ENCODE measurements around the gene PKN3. TPM values are rescaled to one million over a fixed set of nuclear protein-coding genes. Genes with fewer than 3 reads are reported as not detected.

The PKN3 gene
- total and polyA plus RNA-seq, 2 of the 13 experiments (the other 11 are each of a cell fraction or from before 2014, with no cell fraction given) = 10.5 to 13.2 TPM

DNA sequence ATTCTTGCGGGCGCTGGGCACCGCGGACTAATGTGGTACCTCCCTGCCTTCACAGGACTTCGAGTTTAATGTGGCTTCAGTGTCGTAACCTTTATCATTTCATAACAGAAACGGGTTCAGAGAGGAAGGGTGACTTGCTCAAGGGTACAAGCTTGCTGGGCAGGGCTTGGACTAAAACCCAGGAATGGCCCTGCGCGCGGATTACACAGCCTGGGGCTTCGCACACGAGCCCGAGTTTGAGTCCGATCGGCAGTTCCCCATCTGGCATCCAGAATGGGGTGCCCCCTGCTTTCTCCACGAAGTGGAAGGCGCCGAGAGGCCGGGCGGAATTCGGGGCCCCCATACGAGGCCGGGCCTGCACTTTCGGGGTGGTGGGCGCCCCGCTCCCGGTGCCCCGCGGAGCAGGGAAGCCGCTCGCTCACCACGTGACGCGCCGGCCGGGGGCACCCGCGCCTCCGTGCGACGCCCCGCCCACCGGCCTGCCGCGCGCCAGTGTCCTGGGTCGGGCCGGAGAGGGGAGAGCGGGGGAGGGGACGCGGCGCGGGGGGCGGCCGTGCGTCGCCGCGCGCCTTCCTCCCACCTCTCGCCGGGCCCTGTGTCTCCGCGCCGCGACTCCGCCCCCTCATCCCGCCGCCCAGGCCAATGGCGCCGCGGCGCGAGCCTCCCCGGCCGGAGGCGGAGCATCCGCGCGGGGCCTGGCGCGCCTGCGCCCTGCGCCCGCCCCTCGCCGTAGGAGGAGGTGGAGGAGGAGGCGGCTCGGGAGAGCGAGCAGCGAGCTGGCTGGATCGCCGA is 13.6 kb upstream of the PKN3 start, which contains the start of gene SET (continued):
- TF ChIP-seq, protein P1, sequence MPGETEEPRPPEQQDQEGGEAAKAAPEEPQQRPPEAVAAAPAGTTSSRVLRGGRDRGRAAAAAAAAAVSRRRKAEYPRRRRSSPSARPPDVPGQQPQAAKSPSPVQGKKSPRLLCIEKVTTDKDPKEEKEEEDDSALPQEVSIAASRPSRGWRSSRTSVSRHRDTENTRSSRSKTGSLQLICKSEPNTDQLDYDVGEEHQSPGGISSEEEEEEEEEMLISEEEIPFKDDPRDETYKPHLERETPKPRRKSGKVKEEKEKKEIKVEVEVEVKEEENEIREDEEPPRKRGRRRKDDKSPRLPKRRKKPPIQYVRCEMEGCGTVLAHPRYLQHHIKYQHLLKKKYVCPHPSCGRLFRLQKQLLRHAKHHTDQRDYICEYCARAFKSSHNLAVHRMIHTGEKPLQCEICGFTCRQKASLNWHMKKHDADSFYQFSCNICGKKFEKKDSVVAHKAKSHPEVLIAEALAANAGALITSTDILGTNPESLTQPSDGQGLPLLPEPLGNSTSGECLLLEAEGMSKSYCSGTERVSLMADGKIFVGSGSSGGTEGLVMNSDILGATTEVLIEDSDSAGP (CRISPR knock-in tag; IDR thresholded peaks at IDR 0.05; ENCODE audit: borderline replicate concordance) = peak; percentile 62; the same call in 1 of the 2 replicates
- TF ChIP-seq, protein P2, sequence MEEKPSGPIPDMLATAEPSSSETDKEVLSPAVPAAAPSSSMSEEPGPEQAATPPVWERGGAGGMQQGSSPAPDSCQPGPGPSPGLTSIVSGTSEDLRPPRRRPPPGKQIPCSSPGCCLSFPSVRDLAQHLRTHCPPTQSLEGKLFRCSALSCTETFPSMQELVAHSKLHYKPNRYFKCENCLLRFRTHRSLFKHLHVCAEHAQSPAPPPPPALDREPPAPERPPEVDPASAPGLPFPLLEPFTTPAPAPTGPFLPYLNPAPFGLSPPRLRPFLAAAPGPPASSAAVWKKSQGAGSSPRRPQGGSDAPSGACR (CRISPR knock-in tag; IDR thresholded peaks at IDR 0.05) = 0 out of 2 replicates have a peak, but pooled peaks have one; percentile 14
- TF ChIP-seq RBM22 (optimal IDR thresholded peaks at IDR 0.05; ENCODE audit: low read length) = no peak
- TF ChIP-seq ZNF224 (CRISPR knock-in tag; IDR thresholded peaks at IDR 0.05) = 0 out of 2 replicates have a peak, but pooled peaks have one; percentile 27
- TF ChIP-seq, protein P3, sequence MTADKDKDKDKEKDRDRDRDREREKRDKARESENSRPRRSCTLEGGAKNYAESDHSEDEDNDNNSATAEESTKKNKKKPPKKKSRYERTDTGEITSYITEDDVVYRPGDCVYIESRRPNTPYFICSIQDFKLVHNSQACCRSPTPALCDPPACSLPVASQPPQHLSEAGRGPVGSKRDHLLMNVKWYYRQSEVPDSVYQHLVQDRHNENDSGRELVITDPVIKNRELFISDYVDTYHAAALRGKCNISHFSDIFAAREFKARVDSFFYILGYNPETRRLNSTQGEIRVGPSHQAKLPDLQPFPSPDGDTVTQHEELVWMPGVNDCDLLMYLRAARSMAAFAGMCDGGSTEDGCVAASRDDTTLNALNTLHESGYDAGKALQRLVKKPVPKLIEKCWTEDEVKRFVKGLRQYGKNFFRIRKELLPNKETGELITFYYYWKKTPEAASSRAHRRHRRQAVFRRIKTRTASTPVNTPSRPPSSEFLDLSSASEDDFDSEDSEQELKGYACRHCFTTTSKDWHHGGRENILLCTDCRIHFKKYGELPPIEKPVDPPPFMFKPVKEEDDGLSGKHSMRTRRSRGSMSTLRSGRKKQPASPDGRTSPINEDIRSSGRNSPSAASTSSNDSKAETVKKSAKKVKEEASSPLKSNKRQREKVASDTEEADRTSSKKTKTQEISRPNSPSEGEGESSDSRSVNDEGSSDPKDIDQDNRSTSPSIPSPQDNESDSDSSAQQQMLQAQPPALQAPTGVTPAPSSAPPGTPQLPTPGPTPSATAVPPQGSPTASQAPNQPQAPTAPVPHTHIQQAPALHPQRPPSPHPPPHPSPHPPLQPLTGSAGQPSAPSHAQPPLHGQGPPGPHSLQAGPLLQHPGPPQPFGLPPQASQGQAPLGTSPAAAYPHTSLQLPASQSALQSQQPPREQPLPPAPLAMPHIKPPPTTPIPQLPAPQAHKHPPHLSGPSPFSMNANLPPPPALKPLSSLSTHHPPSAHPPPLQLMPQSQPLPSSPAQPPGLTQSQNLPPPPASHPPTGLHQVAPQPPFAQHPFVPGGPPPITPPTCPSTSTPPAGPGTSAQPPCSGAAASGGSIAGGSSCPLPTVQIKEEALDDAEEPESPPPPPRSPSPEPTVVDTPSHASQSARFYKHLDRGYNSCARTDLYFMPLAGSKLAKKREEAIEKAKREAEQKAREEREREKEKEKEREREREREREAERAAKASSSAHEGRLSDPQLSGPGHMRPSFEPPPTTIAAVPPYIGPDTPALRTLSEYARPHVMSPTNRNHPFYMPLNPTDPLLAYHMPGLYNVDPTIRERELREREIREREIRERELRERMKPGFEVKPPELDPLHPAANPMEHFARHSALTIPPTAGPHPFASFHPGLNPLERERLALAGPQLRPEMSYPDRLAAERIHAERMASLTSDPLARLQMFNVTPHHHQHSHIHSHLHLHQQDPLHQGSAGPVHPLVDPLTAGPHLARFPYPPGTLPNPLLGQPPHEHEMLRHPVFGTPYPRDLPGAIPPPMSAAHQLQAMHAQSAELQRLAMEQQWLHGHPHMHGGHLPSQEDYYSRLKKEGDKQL (CRISPR knock-in tag; IDR thresholded peaks at IDR 0.05; ENCODE audit: low read depth) = no peak
- TF ChIP-seq ZNF234 (CRISPR knock-in tag; conservative IDR thresholded peaks at IDR 0.05) = no peak
- TF ChIP-seq, protein P4, sequence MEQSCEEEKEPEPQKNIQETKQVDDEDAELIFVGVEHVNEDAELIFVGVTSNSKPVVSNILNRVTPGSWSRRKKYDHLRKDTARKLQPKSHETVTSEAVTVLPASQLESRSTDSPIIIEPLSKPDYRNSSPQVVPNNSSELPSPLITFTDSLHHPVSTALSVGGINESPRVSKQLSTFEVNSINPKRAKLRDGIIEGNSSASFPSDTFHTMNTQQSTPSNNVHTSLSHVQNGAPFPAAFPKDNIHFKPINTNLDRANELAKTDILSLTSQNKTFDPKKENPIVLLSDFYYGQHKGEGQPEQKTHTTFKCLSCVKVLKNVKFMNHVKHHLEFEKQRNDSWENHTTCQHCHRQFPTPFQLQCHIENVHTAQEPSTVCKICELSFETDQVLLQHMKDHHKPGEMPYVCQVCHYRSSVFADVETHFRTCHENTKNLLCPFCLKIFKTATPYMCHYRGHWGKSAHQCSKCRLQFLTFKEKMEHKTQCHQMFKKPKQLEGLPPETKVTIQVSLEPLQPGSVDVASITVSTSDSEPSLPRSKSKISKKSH (CRISPR knock-in tag; IDR thresholded peaks at IDR 0.05; ENCODE audit: borderline replicate concordance) = peak; percentile 69; the same call in 1 of the 2 replicates
- TF ChIP-seq ZNF672 (CRISPR knock-in tag; IDR thresholded peaks at IDR 0.05) = 0 out of 2 replicates have a peak, but pooled peaks have one; percentile 57
- peak; percentile 47; the same call in 1 of the 2 replicates for TF ChIP-seq MAF1 (CRISPR knock-in tag; IDR thresholded peaks at IDR 0.05; ENCODE audit: borderline replicate concordance)
- TF ChIP-seq ZNF205 (CRISPR knock-in tag; IDR thresholded peaks at IDR 0.05) = no peak
- TF ChIP-seq ZNF816 (CRISPR knock-in tag; IDR thresholded peaks at IDR 0.05; ENCODE audit: borderline replicate concordance) = no peak
- TF ChIP-seq PRMT3 (CRISPR knock-in tag; IDR thresholded peaks at IDR 0.05; ENCODE audit: borderline replicate concordance, low read depth) = no peak
